Central memory CD8-positive, alpha-beta T cell (primary cell): Measurements from ENCODE around the gene SIAH1.
"Not testable (repeated sequence)": the region's sequence is repeated elsewhere in the genome, so short reads cannot be mapped to it uniquely, and the experiment has no call there.

ENCODE experiments used
- ATAC-seq: fragments of 150-1000 bp; cut with Tn5 transposase; replicated peaks from 2 replicates; pipeline ENCODE4 v1.10.0; 2022; ENCODE audit warnings: mild to moderate bottlenecking, moderate FRiP score, moderate number of reproducible peaks; ENCODE audit not compliant: poor library complexity, severe bottlenecking; ENCODE audit errors: extremely low read depth
- DNase-seq, 2 donors: peaks; one replicate each; pipeline ENCODE4 v3.0.0; 2021; ENCODE audit warnings: low spot score in 2 of 2
- H3K27ac Mint-ChIP-seq: one replicate; pipeline ENCODE4 v1.8.0; 2022; ENCODE audit warnings: low read depth, mild to moderate bottlenecking, moderate library complexity, mixed read lengths
- H3K27me3 Mint-ChIP-seq: one replicate; pipeline ENCODE4 v1.8.0; 2022; ENCODE audit warnings: mixed read lengths
- H3K36me3 Mint-ChIP-seq: one replicate; pipeline ENCODE4 v1.8.0; 2022; ENCODE audit warnings: mild to moderate bottlenecking, moderate library complexity, mixed read lengths; ENCODE audit not compliant: insufficient read depth
- H3K4me1 Mint-ChIP-seq: one replicate; pipeline ENCODE4 v1.8.0; 2022; ENCODE audit warnings: mixed read lengths
- H3K4me3 Mint-ChIP-seq: one replicate; pipeline ENCODE4 v1.8.0; 2022; ENCODE audit warnings: mild to moderate bottlenecking, moderate library complexity, mixed read lengths
- H3K9me3 Mint-ChIP-seq: one replicate; pipeline ENCODE4 v1.8.0; 2022; ENCODE audit warnings: mixed read lengths

SIAH1 gene

GRCh38 chr16:48354877-48355855, 30.0 kb downstream of the SIAH1 start:
- Mint-ChIP-seq H3K27ac (peak overlapping the region; percentile 11), H3K4me3 (no peak overlapping the region), H3K9me3 (no peaks in the 10 kb centered on the region), H3K36me3 (peaks cover 20% of the 10 kb centered on the region), H3K27me3 (no peaks in the 10 kb centered on the region), H3K4me1 (peaks cover 6% of the 10 kb centered on the region)
- DNase-seq (no peak), ATAC-seq (no peak)

- H3K4me3 Mint-ChIP-seq, ATAC-seq, H3K4me1 Mint-ChIP-seq, H3K27ac Mint-ChIP-seq, DNase-seq, H3K27me3 Mint-ChIP-seq, H3K9me3 Mint-ChIP-seq: not testable (repeated sequence)
- peaks cover 24% of the 10 kb centered on the region for H3K36me3 Mint-ChIP-seq
Measured at GRCh38 chr16:48354385-48354784, 30.8 kb downstream of the SIAH1 start.

- Mint-ChIP-seq H3K36me3 (peaks cover 28% of the 10 kb centered on the region), H3K9me3 (no peaks in the 10 kb centered on the region), H3K27me3 (no peaks in the 10 kb centered on the region), H3K27ac (peak overlapping the region; percentile 38), H3K4me1 (peaks cover 6% of the 10 kb centered on the region), H3K4me3 (no peak overlapping the region)
- ATAC-seq (peak; percentile 96), DNase-seq (peak; percentile 47 to 55)
Measured at GRCh38 chr16:48353565-48354163, 31.5 kb downstream of the SIAH1 start.

- Mint-ChIP-seq H3K4me1 (peaks cover 6% of the 10 kb centered on the region), H3K4me3 (no peak overlapping the region), H3K27me3 (no peaks in the 10 kb centered on the region), H3K36me3 (peaks cover 29% of the 10 kb centered on the region), H3K27ac (no peak overlapping the region), H3K9me3 (no peaks in the 10 kb centered on the region)
- ATAC-seq, result no peak
- no peak for DNase-seq
Measured at GRCh38 chr16:48352648-48353390, 32.4 kb downstream of the SIAH1 start.

GRCh38 chr16:48350736-48351135, 34.5 kb downstream of the SIAH1 start:
- H3K4me3 Mint-ChIP-seq, result no peak overlapping the region
- H3K9me3 Mint-ChIP-seq, result no peaks in the 10 kb centered on the region
- no peaks in the 10 kb centered on the region for H3K27me3 Mint-ChIP-seq
- DNase-seq (no peak), ATAC-seq (no peak)
- H3K27ac Mint-ChIP-seq, result no peak overlapping the region
- peaks cover 6% of the 10 kb centered on the region for H3K4me1 Mint-ChIP-seq
- H3K36me3 Mint-ChIP-seq, result peaks cover 39% of the 10 kb centered on the region

GRCh38 chr16:48347980-48348379, 37.2 kb downstream of the SIAH1 start:
- no peaks in the 10 kb centered on the region for H3K4me1 Mint-ChIP-seq
- H3K36me3 Mint-ChIP-seq, result peaks cover 37% of the 10 kb centered on the region
- H3K9me3 Mint-ChIP-seq, result no peaks in the 10 kb centered on the region
- H3K27ac Mint-ChIP-seq, result no peak overlapping the region
- DNase-seq (no peak), ATAC-seq (no peak)
- no peak overlapping the region for H3K4me3 Mint-ChIP-seq
- no peaks in the 10 kb centered on the region for H3K27me3 Mint-ChIP-seq

- Mint-ChIP-seq H3K4me1 (no peaks in the 10 kb centered on the region), H3K4me3 (no peak overlapping the region), H3K36me3 (peaks cover 36% of the 10 kb centered on the region), H3K27ac (no peak overlapping the region), H3K27me3 (no peaks in the 10 kb centered on the region), H3K9me3 (no peaks in the 10 kb centered on the region)
- no peak for DNase-seq
- ATAC-seq, result no peak
Measured at GRCh38 chr16:48347191-48347865, 37.9 kb downstream of the SIAH1 start.

GRCh38 chr16:48342591-48342990, 42.6 kb downstream of the SIAH1 start:
- DNase-seq (no peak), ATAC-seq (no peak)
- H3K27ac Mint-ChIP-seq, result peak overlapping the region; percentile 8
- H3K36me3 Mint-ChIP-seq, result peaks cover 19% of the 10 kb centered on the region
- no peaks in the 10 kb centered on the region for H3K27me3 Mint-ChIP-seq
- peaks cover 5% of the 10 kb centered on the region for H3K4me1 Mint-ChIP-seq
- no peak overlapping the region for H3K4me3 Mint-ChIP-seq
- no peaks in the 10 kb centered on the region for H3K9me3 Mint-ChIP-seq

- H3K27me3 Mint-ChIP-seq, result no peaks in the 10 kb centered on the region
- peaks cover 5% of the 10 kb centered on the region for H3K4me1 Mint-ChIP-seq
- peaks cover 15% of the 10 kb centered on the region for H3K36me3 Mint-ChIP-seq
- no peak overlapping the region for H3K4me3 Mint-ChIP-seq
- no peaks in the 10 kb centered on the region for H3K9me3 Mint-ChIP-seq
- ATAC-seq, result no peak
- H3K27ac Mint-ChIP-seq, result peak overlapping the region; percentile 24
- DNase-seq, result no peak
Measured at GRCh38 chr16:48340054-48340453, 45.2 kb downstream of the SIAH1 start.

GRCh38 chr16:48335961-48336360, 49.3 kb downstream of the SIAH1 start:
- Mint-ChIP-seq H3K9me3 (no peaks in the 10 kb centered on the region), H3K36me3 (peaks cover 23% of the 10 kb centered on the region), H3K4me3 (no peak overlapping the region), H3K27ac (no peak overlapping the region), H3K4me1 (peaks cover 5% of the 10 kb centered on the region), H3K27me3 (no peaks in the 10 kb centered on the region)
- no peak for ATAC-seq
- DNase-seq, result no peak

GRCh38 chr16:48334325-48334724, 50.9 kb downstream of the SIAH1 start:
- DNase-seq (no peak), ATAC-seq (no peak)
- Mint-ChIP-seq H3K4me3 (no peak overlapping the region), H3K36me3 (peaks cover 22% of the 10 kb centered on the region), H3K4me1 (peaks cover 5% of the 10 kb centered on the region), H3K9me3 (no peaks in the 10 kb centered on the region), H3K27me3 (no peaks in the 10 kb centered on the region), H3K27ac (no peak overlapping the region)

- ATAC-seq (no peak), DNase-seq (no peak)
- Mint-ChIP-seq H3K27ac (no peak overlapping the region), H3K4me3 (no peak overlapping the region), H3K27me3 (no peaks in the 10 kb centered on the region), H3K4me1 (no peaks in the 10 kb centered on the region), H3K9me3 (no peaks in the 10 kb centered on the region), H3K36me3 (peaks cover 21% of the 10 kb centered on the region)
Measured at GRCh38 chr16:48332978-48333377, 52.2 kb downstream of the SIAH1 start.
